DMS53 treated with DMSO at 0.1 percent for 48 hours (cell line): Measurements from ENCODE around the gene ATP4A.

Experiments
- DNase-seq: peaks from one replicate; lab custom pipeline; 2025; ENCODE audit not compliant: unreplicated experiment; lab: John Stamatoyannopoulos, UW

ATP4A gene

DNA sequence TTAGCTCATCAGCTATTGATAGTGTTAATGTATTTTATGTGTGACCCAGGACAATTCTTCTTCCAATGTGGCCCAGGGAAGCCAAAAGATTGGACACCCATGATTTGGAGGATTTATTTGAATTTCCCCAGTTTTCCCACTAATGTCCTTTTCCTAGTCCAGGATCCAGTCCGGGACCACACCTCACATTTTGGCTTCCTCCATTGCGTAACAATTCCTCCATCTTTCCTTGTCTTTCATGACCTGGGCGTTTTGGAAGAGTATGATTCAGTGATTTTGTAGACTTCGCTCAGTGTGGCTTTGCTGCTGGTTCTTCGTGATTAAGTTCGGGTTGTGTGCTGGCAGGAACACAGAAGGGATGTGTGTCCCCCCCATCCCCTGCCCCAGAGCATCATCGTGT is 3.3 kb upstream of the ATP4A start:
- DNase-seq = no peak

DNA sequence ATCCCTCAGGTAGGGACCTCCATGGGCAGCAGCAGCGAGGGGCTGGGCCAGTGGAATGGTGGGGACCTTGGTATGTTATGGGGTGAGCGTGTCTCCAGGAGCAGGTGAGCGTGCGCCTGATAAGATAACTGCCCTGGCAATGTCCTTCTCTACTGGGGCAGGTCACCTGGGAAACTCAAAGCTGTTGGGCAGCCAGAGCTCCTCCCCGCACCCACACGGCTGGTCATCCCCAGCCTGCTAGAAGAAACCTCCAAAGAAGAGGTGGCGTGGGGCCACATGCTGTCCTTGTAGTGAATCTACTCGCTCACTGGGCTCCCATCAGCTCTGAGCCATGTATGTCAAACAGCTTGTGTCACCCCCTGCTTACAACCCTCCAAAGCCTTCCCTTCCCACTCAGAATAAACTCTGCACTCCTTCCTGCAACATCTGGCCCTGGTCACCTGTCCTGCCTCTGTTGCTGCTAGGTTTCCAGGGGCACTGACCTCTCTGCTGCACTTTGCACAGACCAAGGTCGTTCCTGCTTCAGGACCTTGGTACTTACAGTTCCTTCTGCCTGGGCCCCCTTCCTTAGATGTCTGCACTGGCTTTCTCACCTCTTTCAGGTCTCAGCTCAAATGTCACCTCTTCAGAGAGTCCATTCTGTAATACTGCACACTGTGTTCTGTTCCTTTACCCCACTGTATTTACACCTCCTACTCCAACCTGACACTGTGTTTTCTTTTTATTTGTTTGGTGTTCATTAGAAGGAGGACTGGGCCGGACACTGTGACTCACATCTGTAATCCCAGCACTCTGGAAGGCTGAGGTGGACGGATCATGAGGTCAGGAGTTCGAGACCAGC is 1.8 kb upstream of the ATP4A start:
- DNase-seq = no peak

DNA sequence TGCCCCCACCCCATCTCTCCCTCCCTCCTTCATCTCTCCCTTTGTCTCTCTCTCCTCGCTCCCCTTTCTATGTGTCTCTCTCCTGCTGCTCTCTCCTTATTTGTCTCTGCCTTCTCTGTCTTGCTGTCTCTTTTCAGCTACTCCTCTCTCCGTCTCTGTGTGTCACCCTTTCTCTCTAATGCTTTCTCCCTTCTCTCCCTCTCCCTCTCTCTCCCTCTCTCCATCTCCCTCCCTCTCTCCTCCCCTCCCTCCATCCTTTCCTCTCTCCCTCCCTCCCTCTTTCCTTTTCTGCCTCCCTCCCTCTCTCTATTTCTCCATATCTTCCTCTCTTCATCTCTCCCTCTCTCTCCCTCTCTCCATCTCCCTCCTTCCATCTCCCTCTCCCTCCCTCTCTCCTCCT is 682 bp downstream of the ATP4A start:
- no peak for DNase-seq

DNA sequence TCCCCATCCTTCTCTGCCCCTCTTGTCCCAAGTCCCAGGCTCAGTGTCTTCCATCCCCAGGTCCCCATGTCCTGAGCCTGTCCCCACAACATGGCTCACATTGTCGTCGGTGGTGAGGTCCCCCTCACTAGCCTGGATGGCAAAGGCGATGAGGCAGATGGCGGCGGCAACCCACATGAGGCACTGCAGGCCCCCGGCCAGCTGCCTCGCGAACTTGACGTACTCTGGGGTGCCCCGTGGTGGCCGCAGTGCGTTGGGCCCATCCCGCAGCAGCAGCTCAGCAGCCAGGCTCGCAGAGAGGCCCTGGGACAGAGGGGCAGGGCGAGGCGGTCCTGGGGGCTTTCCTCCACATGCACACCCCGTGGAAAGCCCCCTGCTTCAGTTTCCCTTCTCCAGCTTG is 1.1 kb downstream of the ATP4A start:
- DNase-seq = no peak

DNA sequence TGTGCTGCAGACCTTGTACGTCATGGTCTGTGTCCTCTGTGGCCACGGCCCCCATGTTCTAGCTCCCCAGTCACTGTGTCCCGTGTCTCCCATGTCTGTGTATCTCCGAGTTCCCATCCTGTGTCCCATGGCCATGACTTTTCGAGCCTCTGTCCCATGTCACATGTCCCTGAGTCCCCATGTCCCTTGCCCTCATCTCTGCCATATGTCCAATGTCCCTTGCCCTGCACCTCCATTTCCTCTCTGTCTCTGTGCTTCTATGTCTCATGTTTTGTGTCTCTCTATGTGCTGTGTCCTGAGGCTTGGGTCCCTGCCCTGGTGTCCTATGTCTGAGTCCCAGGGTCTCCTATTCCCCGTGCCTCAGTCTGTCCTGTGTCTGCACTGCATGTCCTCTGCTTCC is 2.0 kb downstream of the ATP4A start:
- DNase-seq = no peak

DNA sequence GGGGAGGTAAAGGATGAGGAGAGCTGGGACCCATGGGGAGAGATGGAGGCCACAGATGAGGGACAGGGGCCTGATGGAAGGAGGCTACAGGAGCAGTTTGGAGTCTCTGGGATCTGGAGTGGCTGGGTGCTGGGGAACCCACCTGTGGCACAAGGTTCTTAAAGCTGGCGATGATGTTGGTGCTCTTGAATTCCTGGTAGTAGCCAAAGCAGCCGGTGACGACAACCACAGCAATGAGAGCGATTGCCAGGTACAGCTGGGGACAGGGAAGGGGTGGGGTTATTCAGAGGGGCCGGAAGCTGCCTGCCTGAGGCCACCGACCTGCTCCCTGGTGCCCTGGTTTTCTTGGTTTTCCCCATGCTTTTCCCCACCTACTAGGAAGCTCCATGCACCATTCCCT is 2.8 kb downstream of the ATP4A start:
- DNase-seq = no peak

DNA sequence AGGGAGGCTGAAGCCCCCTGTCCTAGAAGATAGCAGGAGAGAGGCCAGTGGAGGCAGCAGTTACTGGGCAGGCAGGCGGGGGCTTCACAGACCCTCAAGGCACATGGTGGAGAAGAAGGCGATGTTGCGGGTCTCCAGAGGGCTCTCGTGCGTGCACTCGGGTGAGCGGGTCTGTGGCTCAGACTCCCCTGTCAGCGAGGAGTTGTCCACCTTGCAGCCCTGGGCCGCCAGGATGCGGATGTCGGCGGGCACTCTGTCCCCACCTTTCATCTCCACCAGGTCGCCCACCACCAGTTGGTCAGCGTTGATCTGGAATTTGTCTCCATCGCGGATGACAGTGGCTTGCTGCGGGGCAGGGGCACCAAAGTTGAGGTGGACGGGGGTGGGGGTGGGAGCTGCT is 3.2 kb downstream of the ATP4A start:
- no peak for DNase-seq

DNA sequence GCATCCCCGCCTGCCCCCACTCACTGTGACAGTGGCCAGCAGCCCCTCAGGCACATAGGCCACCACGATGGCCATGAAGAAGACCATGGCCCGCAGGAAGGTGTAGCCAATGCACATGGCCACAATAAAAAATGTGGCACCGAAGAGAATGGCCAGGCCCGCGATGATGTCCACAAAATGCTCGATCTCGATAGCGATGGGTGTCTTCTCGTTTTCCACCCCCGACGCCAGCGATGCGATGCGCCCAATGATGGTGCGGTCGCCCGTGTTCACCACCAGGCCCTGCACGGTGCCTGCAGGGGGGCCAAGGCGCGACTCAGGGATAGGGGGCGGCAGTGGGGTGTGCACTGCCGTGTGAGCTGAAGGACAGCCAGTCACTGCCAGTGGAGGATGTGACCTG is 3.7 kb downstream of the ATP4A start:
- DNase-seq = no peak

DNA sequence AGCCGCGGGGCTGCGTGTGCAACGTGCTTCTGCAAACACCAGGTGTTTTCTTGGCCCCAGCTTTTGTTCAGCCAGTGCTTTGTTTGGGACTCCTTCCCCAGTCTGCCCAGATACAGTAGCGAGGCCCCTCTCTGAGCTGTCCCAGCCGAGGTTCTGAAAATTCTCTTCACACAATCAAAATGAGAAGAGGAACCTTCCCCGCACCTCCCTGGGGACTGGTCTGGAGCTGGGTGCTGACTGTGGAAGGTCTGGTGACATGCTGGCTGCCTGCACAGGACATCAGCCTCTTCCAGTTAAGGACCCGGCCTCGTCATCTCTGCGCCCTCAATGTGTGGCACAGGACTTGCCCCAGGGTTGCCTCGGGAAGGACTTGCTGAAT is 4.2 kb downstream of the ATP4A start:
- DNase-seq = no peak

DNA sequence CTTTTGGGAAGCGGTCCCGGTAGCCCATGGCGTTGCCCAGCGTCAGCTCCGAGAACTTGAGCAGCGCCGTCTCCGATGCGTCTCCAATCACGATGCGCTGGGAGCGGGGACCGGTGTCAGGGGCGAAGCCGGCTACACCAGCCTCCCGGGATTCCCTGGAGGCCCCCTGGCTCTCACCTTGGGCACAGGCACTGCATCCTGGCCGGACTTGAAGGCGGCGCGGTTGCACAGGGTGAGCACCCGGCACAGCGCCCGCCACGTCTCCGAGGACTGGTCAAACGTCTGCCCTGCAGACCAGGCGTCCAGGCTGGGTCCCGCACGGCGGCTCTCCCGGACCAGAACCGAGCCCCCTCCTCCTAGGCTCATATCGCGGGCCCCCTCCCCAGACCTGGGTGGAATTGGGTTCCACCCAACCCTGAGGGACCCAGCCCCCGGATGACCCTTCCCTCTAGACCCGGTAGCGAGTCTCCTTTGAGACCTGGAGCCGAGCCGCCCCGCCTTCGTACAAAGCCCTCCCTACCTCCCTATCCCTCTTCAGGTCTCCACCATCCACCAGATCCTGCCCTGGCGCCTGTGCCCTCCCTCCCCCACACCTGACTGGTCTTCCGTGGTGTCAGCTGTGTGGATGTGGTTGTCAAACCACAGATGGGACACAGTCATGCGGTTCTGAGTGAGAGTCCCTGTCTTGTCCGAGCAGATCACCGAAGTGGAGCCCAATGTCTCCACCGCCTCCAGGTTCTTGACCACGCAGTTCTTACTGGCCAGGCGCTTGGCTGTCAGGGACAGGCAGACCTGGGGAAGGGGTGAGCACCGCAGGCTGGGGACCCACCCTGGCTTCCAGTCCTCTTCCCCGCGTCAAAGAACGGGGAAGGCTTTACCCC is 4.8 kb downstream of the ATP4A start:
- no peak for DNase-seq

DNA sequence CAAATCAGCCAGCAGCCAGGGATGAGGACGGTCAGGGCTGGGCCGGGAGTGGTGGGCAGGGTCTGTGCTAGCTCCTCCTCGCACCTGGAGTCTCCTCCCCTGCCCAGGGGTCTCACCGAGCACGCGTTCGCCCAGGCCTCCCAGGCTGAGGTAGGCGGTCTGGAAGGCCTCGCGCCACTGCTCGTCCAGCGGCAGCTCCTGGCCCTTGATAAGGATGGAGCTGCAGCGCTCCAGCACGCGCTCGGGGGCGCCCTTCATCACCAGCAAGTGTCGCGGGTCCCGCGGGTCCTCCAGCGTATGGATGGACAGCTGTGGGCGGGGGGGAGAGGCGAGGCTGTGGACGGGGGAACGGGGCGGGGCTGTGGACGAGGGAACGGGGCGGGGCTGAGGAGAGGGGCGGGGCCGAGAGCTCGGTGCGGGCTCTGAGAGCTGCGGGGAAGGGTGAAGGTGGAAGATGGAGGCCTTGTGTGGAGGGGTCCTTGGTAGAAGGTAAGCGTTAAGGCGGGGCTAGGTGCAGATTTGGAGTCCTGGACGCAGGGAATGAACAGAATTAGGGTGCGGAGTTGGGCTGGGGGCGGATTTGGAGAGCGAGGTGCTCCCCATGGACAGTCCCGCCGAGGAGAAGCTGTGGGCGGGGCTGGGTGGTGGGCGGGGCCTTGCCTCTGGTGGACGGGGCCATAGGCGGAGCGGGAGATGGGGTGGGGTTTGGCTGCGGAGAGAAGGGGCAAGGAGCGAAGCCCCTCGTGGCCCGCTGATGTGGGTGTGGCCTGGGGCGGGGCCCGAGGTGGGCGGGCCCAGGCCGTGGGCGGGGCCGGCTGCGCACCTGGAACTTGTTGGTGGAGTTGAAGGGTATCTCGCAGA is 5.7 kb downstream of the ATP4A start:
- peak; percentile 33 for DNase-seq

DNA sequence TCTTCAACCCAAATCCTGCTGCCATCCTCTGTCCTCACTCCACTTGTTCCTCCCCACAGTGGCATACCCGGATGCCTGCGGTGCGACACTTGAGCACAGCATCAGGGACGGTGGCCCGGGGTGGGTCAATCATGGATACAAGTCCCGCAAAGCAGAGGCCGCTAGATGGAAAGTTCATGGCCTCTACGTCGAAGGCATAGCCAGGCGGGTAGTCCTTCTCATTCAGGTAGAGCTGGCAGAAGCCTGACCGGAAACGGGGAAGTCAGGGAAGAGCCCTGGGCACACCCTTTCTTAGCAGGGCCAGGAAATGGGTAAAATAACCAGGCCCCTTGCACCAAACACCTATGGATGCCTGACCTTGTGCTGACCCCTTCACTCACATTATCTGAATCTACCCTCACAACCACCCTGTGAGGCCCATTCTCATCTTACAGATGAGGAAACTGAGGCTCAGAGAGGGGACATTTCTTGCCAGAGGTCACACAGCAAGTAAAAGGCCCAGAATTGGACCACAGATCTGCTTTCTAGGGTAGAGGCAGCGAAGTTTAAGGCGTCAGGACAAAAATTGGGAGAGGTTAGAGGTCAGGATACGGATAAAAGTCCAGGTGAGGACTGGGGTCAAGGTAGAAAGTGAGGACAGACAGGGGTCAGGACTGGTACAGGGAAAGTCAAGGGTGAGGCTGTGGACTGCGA is 6.5 kb downstream of the ATP4A start:
- no peak for DNase-seq

DNA sequence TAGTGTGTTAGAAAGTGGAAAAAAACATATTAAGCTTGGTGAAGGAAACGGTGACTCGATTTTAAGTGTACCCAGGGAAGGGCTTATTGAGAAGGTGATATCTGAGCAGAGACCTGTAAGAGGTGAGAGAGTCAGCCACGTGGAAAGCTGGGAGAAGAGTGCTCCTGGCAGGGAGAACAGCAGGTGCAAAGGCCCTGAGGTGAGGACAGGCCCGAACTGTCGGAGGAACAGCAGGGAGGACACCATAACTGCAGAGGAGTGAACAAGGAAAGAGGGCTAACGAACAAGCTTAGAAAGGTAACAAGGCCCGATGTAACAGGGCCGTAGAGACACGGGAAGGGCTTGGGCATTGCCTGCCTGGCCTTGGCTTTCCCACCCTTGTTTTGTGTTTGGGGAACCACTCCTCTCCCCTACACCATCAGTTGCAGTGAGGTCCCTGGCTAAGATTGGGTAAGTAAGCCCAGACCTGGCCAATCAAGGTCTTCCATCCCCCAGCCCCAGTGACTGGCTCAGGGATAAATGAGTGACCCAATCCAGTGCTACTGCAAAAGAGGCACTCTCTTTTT is 7.3 kb downstream of the ATP4A start:
- no peak for DNase-seq

DNA sequence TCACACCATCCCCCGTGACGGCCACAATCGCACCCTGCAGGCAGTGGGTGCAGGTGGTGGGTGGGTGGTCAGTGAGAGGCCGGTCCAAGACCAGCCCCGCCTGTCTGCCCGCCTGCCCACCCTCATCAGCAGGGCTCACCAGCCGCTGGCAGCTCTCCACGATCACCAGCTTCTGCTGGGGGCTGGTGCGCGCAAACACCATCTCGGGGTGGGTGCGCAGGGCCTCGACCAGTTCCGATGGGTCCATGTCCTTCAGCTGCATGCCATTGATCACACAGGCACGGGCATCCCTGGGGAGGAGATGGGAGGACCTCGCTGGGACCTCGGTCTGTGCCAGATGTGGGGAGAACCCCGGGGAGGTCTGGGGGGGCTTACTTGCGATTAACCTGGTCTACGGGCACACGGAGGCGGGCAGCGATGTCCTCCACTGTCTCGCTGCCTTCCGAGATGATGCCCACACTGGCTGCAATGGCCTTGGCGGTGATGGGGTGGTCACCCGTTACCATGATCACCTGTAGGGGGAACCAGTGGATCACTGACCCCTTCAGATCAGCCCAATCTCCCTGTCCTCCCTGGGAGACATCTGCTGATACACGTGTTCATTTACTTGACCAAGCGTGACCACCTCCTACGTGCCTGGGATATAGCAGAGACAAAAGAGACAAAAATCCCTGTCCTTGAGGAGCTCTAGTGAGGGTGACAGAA is 8.0 kb downstream of the ATP4A start:
- no peak for DNase-seq

DNA sequence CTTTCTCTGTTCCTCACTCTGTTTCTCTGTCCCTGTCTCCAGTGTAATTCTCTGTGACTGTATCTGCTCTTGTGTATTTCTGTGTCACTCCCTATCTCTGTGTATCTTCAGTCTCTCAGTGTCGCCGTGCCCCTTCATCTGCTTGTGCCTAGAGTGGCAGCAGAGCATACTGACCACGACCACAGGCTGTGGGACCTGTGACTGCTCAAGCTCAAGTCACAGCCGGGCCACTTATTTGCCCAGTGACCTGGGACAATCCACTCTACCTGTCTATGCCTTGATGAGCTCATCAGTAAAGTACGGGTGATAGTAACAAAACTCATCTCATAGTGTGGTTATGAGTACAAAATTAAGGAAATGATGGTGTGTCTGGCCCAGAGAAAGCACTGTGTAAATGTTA is 9.4 kb downstream of the ATP4A start:
- no peak for DNase-seq

DNA sequence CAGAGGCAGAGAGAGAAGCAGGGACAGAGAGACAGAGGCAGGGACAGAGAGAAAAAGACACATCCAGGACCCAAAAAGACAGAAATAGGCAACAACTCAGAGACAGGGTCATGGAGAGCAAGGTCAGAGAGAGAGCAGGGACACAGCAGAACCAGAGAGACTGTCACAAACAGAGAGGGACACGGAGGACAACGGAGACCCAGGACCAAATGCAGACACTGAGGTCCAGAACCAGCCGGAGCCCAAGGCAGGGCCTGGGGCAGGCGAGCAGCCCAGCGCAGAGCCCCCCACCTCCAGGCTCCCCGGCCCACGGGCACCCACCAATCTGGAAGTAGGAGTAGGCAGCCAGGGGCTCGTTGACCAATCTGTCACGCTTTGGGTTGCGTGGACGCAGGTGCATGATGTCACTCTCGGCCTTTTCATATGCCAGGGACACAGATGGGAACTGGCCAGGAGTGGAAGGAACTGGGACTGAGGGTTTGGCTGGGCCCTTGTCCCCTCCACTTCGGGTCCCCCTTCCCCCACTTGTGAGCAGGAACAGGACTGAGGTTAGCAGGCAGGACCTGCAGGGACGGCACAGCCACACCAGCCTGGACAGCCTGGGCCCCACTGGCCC is 10.0 kb downstream of the ATP4A start:
- no peak for DNase-seq

DNA sequence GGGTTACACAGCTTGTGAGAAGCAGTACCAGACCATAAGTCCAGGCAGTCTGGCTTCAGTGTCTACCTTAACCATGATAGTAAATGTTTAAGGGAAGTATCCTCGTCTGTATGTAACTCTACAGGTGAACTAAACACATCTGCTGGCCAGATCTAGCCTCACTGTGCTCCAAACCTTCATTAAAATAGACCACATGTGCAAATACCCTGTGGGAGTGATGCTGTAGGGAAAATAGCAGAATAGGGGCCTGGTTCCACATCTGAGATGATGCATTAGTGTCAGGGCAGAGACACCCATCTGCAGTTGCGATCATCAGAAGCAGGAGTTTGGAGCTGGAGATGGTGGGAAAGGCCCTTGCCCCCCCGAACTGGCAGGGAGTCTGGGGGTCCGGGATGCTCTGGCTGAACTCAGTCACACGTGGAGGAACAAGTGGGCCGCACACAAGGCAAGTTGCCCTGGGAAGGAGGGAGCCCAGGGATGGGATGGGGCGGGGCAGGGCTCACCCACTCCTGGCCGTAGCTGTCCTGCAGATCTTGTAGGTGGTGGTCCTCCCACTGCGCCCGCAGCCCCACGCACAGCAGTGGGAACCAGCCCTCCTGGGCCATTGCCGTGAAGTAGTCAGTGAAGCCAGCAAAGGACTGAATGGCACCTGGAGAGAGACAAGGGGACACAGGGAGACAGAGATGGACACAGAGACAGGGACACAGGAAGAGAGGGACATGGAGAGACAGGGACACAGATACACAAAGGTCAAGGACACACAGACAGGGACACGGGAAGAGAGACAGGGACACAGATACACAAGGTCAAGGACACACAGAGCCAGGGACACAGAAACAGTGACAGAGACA is 10.7 kb downstream of the ATP4A start:
- no peak for DNase-seq

DNA sequence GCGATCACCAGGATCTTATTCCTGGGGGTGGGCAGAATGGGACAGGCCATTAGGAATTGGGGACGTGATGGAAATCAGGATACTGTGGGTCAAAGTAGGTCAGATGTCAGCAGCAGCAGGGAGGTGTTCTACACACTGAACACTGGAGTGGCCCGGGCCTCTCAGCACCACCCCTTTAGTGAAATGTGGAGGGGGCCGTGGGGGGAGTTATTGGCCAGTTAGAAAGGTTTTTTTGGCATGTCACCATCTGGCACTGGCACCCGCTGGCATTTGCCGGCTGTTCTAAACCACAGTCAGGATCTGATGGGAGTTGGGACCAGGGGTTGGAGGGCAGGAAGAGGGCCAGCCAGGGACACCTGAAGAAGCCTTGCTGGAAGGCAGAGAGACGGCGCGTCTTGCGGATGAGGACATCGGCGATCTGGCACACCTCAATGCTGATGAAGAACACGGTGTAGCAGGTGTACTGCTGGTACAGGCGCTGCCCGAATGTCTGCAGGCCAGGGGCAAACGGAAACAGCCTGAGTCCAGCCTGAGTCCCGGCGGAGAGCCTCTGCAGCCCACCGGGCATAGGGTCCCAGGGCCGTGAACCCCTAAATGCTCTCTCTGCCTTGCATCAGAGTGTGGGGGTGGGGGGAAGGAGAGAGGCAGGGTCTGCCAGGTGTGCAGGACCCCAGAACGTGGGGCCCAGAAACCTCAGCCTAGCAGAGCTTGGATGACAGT is 12.2 kb downstream of the ATP4A start:
- no peak for DNase-seq
